Heart left ventricle (tissue), 13 donors: ENCODE measurements around the gene CLSTN3.

ENCODE experiments used
- CTCF ChIP-seq, 12 donors: fragments of 200-600 bp; sonication (generic) in 4 of 12; IDR thresholded peaks; one replicate each; pipeline versions ENCODE4 v1.5.0 to v1.8.0; 2018 to 2022; ENCODE audit warnings: antibody characterized with exemption in 12 of 12, mild to moderate bottlenecking in 5 of 12
- POLR2A ChIP-seq, 2 donors: fragments of 450-650 bp; IDR thresholded peaks; one replicate each; pipeline ENCODE4 v1.6.1; 2017; ENCODE audit warnings: antibody characterized with exemption in 2 of 2, mild to moderate bottlenecking in 2 of 2, moderate library complexity in 2 of 2
- donor health status: ischemic (EF 13 %, LVEDD 7.1; RV severe dilation, severe dysfunction).
- donor health status: DM: no; HTN: yes; CAD: no.
- donor health status: DM: no; HTN: no; CAD: no.
- donor health status: ischemic (EF 25% LVEDD 6.9; RV normal size, moderate dysfunction).
- donor health status: ischemic (EF 25% LVEDD 5.7; RV mildly dilated, moderate dysfunction).
- donor health status: ischemic (EF 35%, LVEDD 5.7; RV mildly dilated, moderate dysfunction).
- donor health status: nonischemic (EF 11% LVEDD 7.7; RV severe dilation, severe dysfunction).
- donor health status: DM: yes; HTN: yes; CAD: no.
- donor health status: PGD.
- donor health status: ischemic (EF 29% LVEDD 5.4; RV normal size, mild dysfunction).
- donor health status: nonischemic (EF 23%, LVEDD 6.1; RV moderate dilation, normal function).

DNA sequence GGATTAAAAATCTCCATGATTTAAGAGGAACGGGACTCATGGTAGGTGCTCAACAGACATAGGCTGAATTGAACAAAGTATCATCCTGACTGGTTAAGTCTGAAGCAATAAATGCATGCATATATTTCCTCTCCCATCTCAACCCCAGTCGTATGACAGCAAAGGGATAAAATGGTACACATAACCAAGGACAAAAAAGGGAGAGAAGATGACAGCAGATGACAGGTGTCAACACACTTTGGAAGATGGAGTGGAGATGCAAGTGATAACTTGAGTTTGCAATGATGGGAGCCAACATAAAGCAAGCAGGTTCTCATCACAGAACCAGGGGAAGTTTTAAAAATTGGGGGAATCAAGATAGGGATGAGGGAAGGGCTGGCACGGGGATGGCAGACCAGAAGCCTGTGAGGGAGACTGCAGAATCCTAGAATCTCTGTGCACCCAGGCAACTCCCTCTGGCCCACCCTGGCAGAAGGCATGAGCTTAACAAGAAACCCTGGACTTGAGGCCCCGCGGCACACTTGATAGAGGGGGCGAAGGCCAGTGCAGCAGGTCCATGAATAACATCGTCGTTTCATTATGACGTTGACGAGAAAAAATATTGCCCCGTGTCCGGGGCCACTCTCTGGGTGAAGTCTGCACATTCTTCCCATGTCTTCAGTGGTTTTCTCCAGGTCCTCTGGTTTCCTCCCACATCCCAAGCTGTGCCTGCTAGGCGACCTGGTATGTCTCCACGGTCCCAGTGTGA lies 26.2 kb upstream of the CLSTN3 start:
- no peak for TF ChIP-seq CTCF (IDR thresholded peaks at IDR 0.05)
- no peak for TF ChIP-seq POLR2A (IDR thresholded peaks at IDR 0.05)
